IMR-90 (cell line): ENCODE measurements around the gene GPR65. TPM values are rescaled to one million over a fixed set of nuclear protein-coding genes. Genes with fewer than 3 reads are reported as not detected.
A peak's percentile ranks its signal among the peaks of the same experiment; 100 is the strongest.

Experiments
- ATAC-seq: fragments of 200-7000 bp; cut with Tn5 transposase; 2 replicates; pipeline ENCODE4 v1.9.1; 2020; ENCODE audit warnings: low read depth, mild to moderate bottlenecking, moderate library complexity
- BruUV-seq: library from RNA; stranded (reverse); fragments of 400-500 nt; replicated peaks from 2 replicates; lab custom pipeline; 2021; lab: Mats Ljungman, UMichigan
- CTCF ChIA-PET: fragments of 300-600 bp; formaldehyde crosslinking; extraction: SDS; loops from one replicate; lab custom pipeline; 2021; ENCODE audit warnings: antibody characterized with exemption; lab: Yijun Ruan, JAX
- POLR2A ChIA-PET: fragments of 300-600 bp; sonication (Branson Sonifier 250); formaldehyde crosslinking; loops from one replicate; lab custom pipeline; 2022; ENCODE audit warnings: antibody characterized with exemption; ENCODE audit not compliant: unreplicated experiment; lab: Charles Lee
- DNase-seq: peaks from one replicate; pipeline ENCODE4 v3.0.0; 2013
- H2AFZ ChIP-seq: replicated peaks from 2 replicates; pipeline ENCODE3; 2013; ENCODE audit warnings: low read length, mild to moderate bottlenecking; ENCODE audit not compliant: poor library complexity
- H2AK5ac ChIP-seq: 2 replicates; pipeline ENCODE4 v1.6.1; 2013; ENCODE audit warnings: low read depth, low read length, inconsistent platforms
- H2AK9ac ChIP-seq: replicated peaks from 2 replicates; pipeline ENCODE3; 2013; ENCODE audit warnings: mild to moderate bottlenecking, low read depth, low read length, moderate library complexity; ENCODE audit not compliant: poor library complexity
- H2BK120ac ChIP-seq: 2 replicates; pipeline ENCODE4 v1.6.1; 2013; ENCODE audit warnings: low read depth, low read length, inconsistent platforms
- H2BK15ac ChIP-seq: 3 replicates; pipeline ENCODE4 v1.6.1; 2013; ENCODE audit warnings: low read depth, low read length, inconsistent platforms
- H2BK20ac ChIP-seq: 2 replicates; pipeline ENCODE4 v1.6.1; 2013; ENCODE audit warnings: low read depth, mild to moderate bottlenecking, inconsistent platforms, low read length, moderate library complexity
- H2BK5ac ChIP-seq: 2 replicates; pipeline ENCODE4 v1.6.1; 2013; ENCODE audit warnings: mild to moderate bottlenecking, low read depth, low read length, inconsistent platforms; ENCODE audit not compliant: poor library complexity, severe bottlenecking
- H3K14ac ChIP-seq: replicated peaks from 2 replicates; pipeline ENCODE4 v1.6.1; 2013; ENCODE audit warnings: low read depth, low read length, inconsistent platforms
- H3K18ac ChIP-seq: 2 replicates; pipeline ENCODE4 v1.6.1; 2013; ENCODE audit warnings: low read depth, low read length, control low read depth
- H3K23ac ChIP-seq: 2 replicates; pipeline ENCODE4 v1.6.1; 2013; ENCODE audit warnings: low read depth, low read length, inconsistent platforms
- H3K27ac ChIP-seq: 2 replicates; pipeline ENCODE4 v1.5.1; 2013; ENCODE audit warnings: mild to moderate bottlenecking, control low read depth, low read length; ENCODE audit not compliant: insufficient read depth
- H3K27me3 ChIP-seq: 2 replicates; pipeline ENCODE4 v1.6.1; 2013; ENCODE audit warnings: low read length; ENCODE audit not compliant: control insufficient read depth, insufficient read depth
- H3K36me3 ChIP-seq: 2 replicates; pipeline ENCODE4 v1.6.1; 2013; ENCODE audit warnings: low read length, mixed read lengths; ENCODE audit not compliant: control insufficient read depth, insufficient read depth
- H3K4ac ChIP-seq: 2 replicates; pipeline ENCODE4 v1.6.1; 2013; ENCODE audit warnings: low read depth, low read length, inconsistent platforms
- H3K4me1 ChIP-seq: 2 replicates; pipeline ENCODE4 v1.6.1; 2013; ENCODE audit warnings: low read length, mixed read lengths; ENCODE audit not compliant: control insufficient read depth, insufficient read depth
- H3K4me2 ChIP-seq: 2 replicates; pipeline ENCODE4 v1.6.1; 2013; ENCODE audit warnings: low read depth, mild to moderate bottlenecking, control low read depth, low read length, moderate library complexity
- H3K4me3 ChIP-seq: 2 replicates; pipeline ENCODE4 v1.5.1; 2013; ENCODE audit warnings: low read depth, mild to moderate bottlenecking, control low read depth, low read length, moderate library complexity; ENCODE audit not compliant: insufficient read depth
- H3K56ac ChIP-seq: 2 replicates; pipeline ENCODE4 v1.6.1; 2013; ENCODE audit warnings: low read length, inconsistent platforms; ENCODE audit not compliant: insufficient read depth; ENCODE audit errors: extremely low read depth
- H3K79me1 ChIP-seq, 2 experiments: 2 replicates each; pipeline ENCODE4 v1.6.1; 2013; ENCODE audit warnings: low read length in 2 of 2, inconsistent platforms in 1 of 2, low read depth in 1 of 2
- H3K9ac ChIP-seq: 2 replicates; pipeline ENCODE4 v1.6.1; 2013; ENCODE audit warnings: low read depth, low read length, control low read depth
- H3K9me1 ChIP-seq: 2 replicates; pipeline ENCODE4 v1.6.1; 2013; ENCODE audit warnings: low read length, inconsistent platforms; ENCODE audit not compliant: insufficient read depth
- H3K9me3 ChIP-seq: 2 replicates; pipeline ENCODE4 v1.6.1; 2013; ENCODE audit warnings: low read length; ENCODE audit not compliant: control insufficient read depth, insufficient read depth
- H4K20me1 ChIP-seq: 2 replicates; pipeline ENCODE4 v1.6.1; 2013; ENCODE audit warnings: low read length, inconsistent platforms; ENCODE audit not compliant: insufficient read depth
- H4K5ac ChIP-seq: 2 replicates; pipeline ENCODE4 v1.6.1; 2013; ENCODE audit warnings: mild to moderate bottlenecking, low read depth, low read length, control low read depth
- H4K8ac ChIP-seq, 2 experiments: 2 replicates each; pipeline ENCODE4 v1.6.1; 2013; ENCODE audit warnings: low read depth in 2 of 2, low read length in 2 of 2, control low read depth in 1 of 2, inconsistent platforms in 1 of 2
- H4K91ac ChIP-seq: 2 replicates; pipeline ENCODE4 v1.6.1; 2013; ENCODE audit warnings: low read depth, low read length, inconsistent platforms; ENCODE audit not compliant: insufficient read depth
- RFX5 ChIP-seq: IDR thresholded peaks from 2 replicates; pipeline ENCODE4 v1.8.0; 2012; ENCODE audit warnings: low read depth, mild to moderate bottlenecking, low read length, moderate library complexity
- WGBS, 2 experiments: methylation state at CpG; one replicate each; pipeline versions ENCODE4 v1.1.5 to v1.1.7; 2013; ENCODE audit warnings: missing lambda C conversion rate in 2 of 2; ENCODE audit not compliant: insufficient read length in 1 of 2; ENCODE audit errors: extremely low coverage in 2 of 2; 5-methylcytosine and 5-hydroxymethylcytosine counted together
- dilution Hi-C: fragments of 300-500 bp; cut with HindIII; formaldehyde crosslinking; loops from one replicate; pipeline ENCODE4 v1.14.3; 2018; ENCODE audit warnings: low sequenced_read_pairs; ENCODE audit not compliant: unreplicated experiment
- in situ Hi-C: fragments of 300-500 bp; cut with MboI; formaldehyde crosslinking; loops from 3 replicates; pipeline ENCODE4 v1.14.3; 2019; ENCODE audit warnings: low sequenced_read_pairs, inconsistent platforms, mixed read lengths
- intact Hi-C: fragments of 100-400 bp; cut with micrococcal nuclease; formaldehyde crosslinking; loops from 2 replicates; pipeline ENCODE4 v1.10.0; 2022
- microRNA-seq, 2 experiments: library from miRNA; stranded (forward) in 1 of 2; unstranded in 1 of 2; fragments of 10-50 nt in 1 of 2; fragments of <30 nt in 1 of 2; gene quantifications in 1 of 2; microRNA quantifications in 1 of 2; one replicate each; pipeline versions ENCODE3 to v1.1.0; 2013 to 2020; ENCODE audit not compliant: insufficient read depth in 1 of 2, insufficient read length in 1 of 2, unreplicated experiment in 1 of 2
- polyA plus RNA-seq, 3 experiments: library from polyadenylated mRNA; depleted of rRNA; stranded (reverse); fragments of >200 nt; gene quantifications; 2 replicates each; pipeline ENCODE4 v1.2.3, GENCODE V29; 2012; ENCODE audit warnings: low replicate concordance in 1 of 3
- small RNA-seq, 5 experiments: library from RNA; depleted of rRNA; stranded (forward); fragments of <200 nt; gene quantifications; one replicate each; pipeline ENCODE3, GENCODE V24; 2012
- total RNA-seq: library from RNA; depleted of rRNA; stranded (reverse); fragments of >200 nt; gene quantifications from 2 replicates; pipeline ENCODE4 v1.2.3, GENCODE V29; 2012; rRNA removed
- TF ChIP-seq, protein P1 (sequence below): fragments of 150-350 bp; IDR thresholded peaks from 2 replicates; pipeline ENCODE4 v1.6.1; 2017; ENCODE audit warnings: mild to moderate bottlenecking, antibody characterized with exemption, low read length, low read depth

GPR65 gene
- total and polyA plus RNA-seq, 2 of the 4 experiments (the other 2 are of a cell fraction) = 0.05 to 0.18 TPM

DNA sequence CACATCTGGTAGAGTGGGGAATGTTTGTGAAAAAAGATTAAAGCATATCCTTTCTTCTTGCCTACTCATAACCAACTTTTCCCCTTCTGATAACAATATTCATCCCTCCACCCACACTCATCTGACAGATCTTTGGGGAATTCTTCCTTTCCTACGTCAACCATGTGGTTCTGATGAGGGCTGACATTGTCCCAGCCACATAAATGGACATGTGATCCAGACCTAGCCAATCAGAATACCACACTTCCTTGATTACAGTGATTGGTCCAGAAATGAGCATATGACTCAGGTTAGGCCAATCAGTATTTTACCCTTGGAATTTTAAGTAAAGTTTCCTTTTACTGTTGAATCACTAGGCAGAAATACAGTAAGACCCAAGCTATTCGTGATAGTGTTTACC lies 58.9 kb downstream of the GPR65 start:
- Histone ChIP-seq H4K20me1 (no peaks in the 10 kb centered on the region), H2BK5ac (no peak overlapping the region), H4K91ac (no peak overlapping the region), H3K79me1 (no peaks in the 10 kb centered on the region), H2BK20ac (no peak overlapping the region), H2AFZ (no peak overlapping the region), H3K4me1 (no peaks in the 10 kb centered on the region), H2AK5ac (no peak overlapping the region), H3K36me3 (no peaks in the 10 kb centered on the region), H3K18ac (no peak overlapping the region), H3K23ac (no peak overlapping the region), H3K9ac (no peak overlapping the region), H3K56ac (no peak overlapping the region), H3K4me2 (no peak overlapping the region), H3K14ac (no peak overlapping the region), H3K4ac (no peak overlapping the region), H3K9me1 (no peaks in the 10 kb centered on the region), H3K27ac (no peak overlapping the region), H2AK9ac (no peak overlapping the region), H3K9me3 (peaks cover 4% of the 10 kb centered on the region; the same call in 1 of the 2 replicates), H4K8ac (no peak overlapping the region), H2BK15ac (no peak overlapping the region), H3K27me3 (no peaks in the 10 kb centered on the region), H2BK120ac (no peak overlapping the region), H4K5ac (no peak overlapping the region), H3K4me3 (no peak overlapping the region)
- intact Hi-C loops = no loop called here
- dilution Hi-C loops = no loop called here
- no TSS peak for BruUV-seq
- ChIA-PET POLR2A (no interaction called here), CTCF (no interaction called here)
- in situ Hi-C loops = no loop called here
- DNase-seq (no peak), ATAC-seq (no peak)
- TF ChIP-seq RFX5 = no peak
- TF ChIP-seq, protein P1, sequence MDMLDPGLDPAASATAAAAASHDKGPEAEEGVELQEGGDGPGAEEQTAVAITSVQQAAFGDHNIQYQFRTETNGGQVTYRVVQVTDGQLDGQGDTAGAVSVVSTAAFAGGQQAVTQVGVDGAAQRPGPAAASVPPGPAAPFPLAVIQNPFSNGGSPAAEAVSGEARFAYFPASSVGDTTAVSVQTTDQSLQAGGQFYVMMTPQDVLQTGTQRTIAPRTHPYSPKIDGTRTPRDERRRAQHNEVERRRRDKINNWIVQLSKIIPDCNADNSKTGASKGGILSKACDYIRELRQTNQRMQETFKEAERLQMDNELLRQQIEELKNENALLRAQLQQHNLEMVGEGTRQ = peak; percentile 47
- WGBS, 2 experiments = no CpG with 5 or more reads among the region's 2 CpGs

Small RNA genes lying within 50 kb of the gene (microRNA-seq; reads per million reads assigned to microRNA genes)
- gene RNU6-835P (ENCODE audit: insufficient read depth, insufficient read length) = not detected

Small RNA genes lying within 50 kb of the gene (small RNA-seq; reads per million reads assigned to genes)
- gene RNU6-835P = 0 reads per million in 5 experiments

Other genes with a start within 250 kb of the GPR65 start
- 7.9 and 9.7 TPM in 2 replicates for gene GALC, start 12.0 kb upstream of the GPR65 start, total RNA-seq
- 4.5 and 6.3 TPM in 2 replicates for gene GALC, start 12.0 kb upstream of the GPR65 start, polyA plus RNA-seq (2012; rRNA removed)